Naive thymus-derived CD4-positive, alpha-beta T cell (primary cell): ENCODE results near the gene OSBPL9. TPM values are rescaled to one million over a fixed set of nuclear protein-coding genes. Genes with fewer than 3 reads are reported as not detected.

Source experiments
- ATAC-seq: fragments of 150-1000 bp; cut with Tn5 transposase; 2 replicates; pipeline ENCODE4 v1.10.0; 2021; ENCODE audit warnings: mild to moderate bottlenecking, moderate library complexity
- CTCF ChIA-PET: fragments of 350-600 bp; sonication (Branson Sonifier 250); formaldehyde crosslinking; loops from one replicate; lab custom pipeline; 2021; ENCODE audit warnings: antibody characterized with exemption; lab: Charles Lee
- POLR2A ChIA-PET: fragments of 350-600 bp; sonication (Branson Sonifier 250); formaldehyde crosslinking; loops from one replicate; lab custom pipeline; 2021; ENCODE audit warnings: antibody characterized with exemption, inconsistent platforms; lab: Charles Lee
- DNase-seq, 9 donors: peaks; one replicate each; pipeline versions ENCODE4 v3.0.0 to v3.0.0-alpha.2; 2020 to 2022; ENCODE audit warnings: mixed read lengths in 1 of 9
- H3K27ac ChIP-seq: one replicate; pipeline ENCODE4 v1.7.0; 2013; ENCODE audit warnings: mild to moderate bottlenecking, low read depth, low read length, moderate library complexity
- H3K27me3 ChIP-seq, 2 donors: one replicate each; pipeline ENCODE4 v1.7.0; 2013; ENCODE audit warnings: low read length in 2 of 2, mild to moderate bottlenecking in 2 of 2, moderate library complexity in 2 of 2; ENCODE audit not compliant: control insufficient read depth in 2 of 2, insufficient read depth in 2 of 2
- H3K36me3 ChIP-seq, 3 experiments: 1 replicate in 2 of 3; 2 replicates in 1 of 3; pipeline ENCODE4 v1.7.0; 2013; ENCODE audit warnings: low read length in 3 of 3, mild to moderate bottlenecking in 3 of 3, moderate library complexity in 1 of 3; ENCODE audit not compliant: insufficient read depth in 3 of 3, control insufficient read depth in 2 of 3
- H3K4me1 ChIP-seq, 2 donors: one replicate each; pipeline ENCODE4 v1.7.0; 2013; ENCODE audit warnings: low read length in 2 of 2, mild to moderate bottlenecking in 2 of 2, moderate library complexity in 1 of 2; ENCODE audit not compliant: control insufficient read depth in 2 of 2, insufficient read depth in 2 of 2
- H3K4me3 ChIP-seq: 2 replicates; pipeline ENCODE4 v1.7.0; 2013; ENCODE audit warnings: mild to moderate bottlenecking, low read length
- H3K9me3 ChIP-seq, 3 experiments: 1 replicate in 2 of 3; 2 replicates in 1 of 3; pipeline ENCODE4 v1.7.0; 2013; ENCODE audit warnings: low read length in 3 of 3; ENCODE audit not compliant: control insufficient read depth in 2 of 3
- H3K27ac Mint-ChIP-seq, 9 donors: one replicate each; pipeline ENCODE4 v1.8.0; 2020 to 2022; ENCODE audit warnings: mixed read lengths in 9 of 9, mild to moderate bottlenecking in 8 of 9, moderate library complexity in 5 of 9, inconsistent platforms in 2 of 9
- H3K27me3 Mint-ChIP-seq, 5 donors: one replicate each; pipeline ENCODE4 v1.8.0; 2021 to 2022; ENCODE audit warnings: mixed read lengths in 5 of 5, mild to moderate bottlenecking in 1 of 5
- H3K36me3 Mint-ChIP-seq, 5 donors: one replicate each; pipeline ENCODE4 v1.8.0; 2020 to 2022; ENCODE audit warnings: mixed read lengths in 5 of 5, mild to moderate bottlenecking in 3 of 5, inconsistent platforms in 1 of 5
- H3K4me1 Mint-ChIP-seq, 7 donors: one replicate each; pipeline ENCODE4 v1.8.0; 2020 to 2022; ENCODE audit warnings: mixed read lengths in 7 of 7, mild to moderate bottlenecking in 3 of 7, inconsistent platforms in 1 of 7
- H3K4me3 Mint-ChIP-seq, 10 donors: one replicate each; pipeline ENCODE4 v1.8.0; 2020 to 2022; ENCODE audit warnings: mild to moderate bottlenecking in 10 of 10, mixed read lengths in 10 of 10, moderate library complexity in 6 of 10, inconsistent platforms in 2 of 10
- H3K9me3 Mint-ChIP-seq, 11 donors: one replicate each; pipeline ENCODE4 v1.8.0; 2020 to 2022; ENCODE audit warnings: mixed read lengths in 11 of 11, mild to moderate bottlenecking in 4 of 11, inconsistent platforms in 1 of 11, moderate library complexity in 1 of 11
- intact Hi-C, 2 donors: fragments of 100-400 bp; cut with micrococcal nuclease; formaldehyde crosslinking; loops; one replicate each; pipeline ENCODE4 v1.15.1; 2023
- polyA plus RNA-seq, 2 donors: library from polyadenylated mRNA; unstranded; fragments of 300-500 nt; fragmentation: Illumina TruSeq; gene quantifications; one replicate each; pipeline ENCODE4 v1.2.3, GENCODE V29; 2021
- total RNA-seq, 6 experiments: library from RNA in 5 of 6; stranded (reverse) in 5 of 6; gene quantifications; 1 replicate in 5 of 6; 2 replicates in 1 of 6; pipeline ENCODE4 v1.2.3 and lab custom pipeline; 2021 to 2026

Gene OSBPL9
- 10 to 100 TPM; 44.5 to 56.9 (median 46.6) TPM for total RNA-seq
- 10 to 100 TPM; 45.6 to 63.2 TPM for polyA plus RNA-seq
- 74.6 reads per million, percentile 79 among the genes with 10 or more reads in this experiment for total RNA-seq (lab: John Stamatoyannopoulos, UW)

GRCh38 chr1:51616903-51617708, at the start of gene OSBPL9:
TSS of gene OSBPL9 (plus strand) at chr1:51617092. CDS start at chr1:51617111, 19 bp downstream.
- intact Hi-C loops: loop anchor here (1.0 to 5.0 kb wide), 12 partner anchors 48 to 785 kb away; partner anchors contain the start of genes NRDC (in 2 of the 2), RNF11 (in 2 of the 2), CC2D1B (in 1 of the 2) and EPS15 (in 1 of the 2)
- peaks cover 22 to 60% (median 48%) of the 10 kb centered on the region in 7 donors for H3K4me1 Mint-ChIP-seq
- no peaks in the 10 kb centered on the region for H3K9me3 ChIP-seq
- H3K36me3 Mint-ChIP-seq: peaks cover 0 to 11% (median 0%) of the 10 kb centered on the region in 5 donors
- DNase-seq (peak; percentile 69 to 89 (median 84)), ATAC-seq (peak; percentile 98)
- ChIA-PET POLR2A (interaction anchor here (0.8 to 1.0 kb wide), 2 partner anchors 113 to 381 kb away, joined by 3 read pairs; partner anchors contain the start of gene RNF11), CTCF (interaction anchor here (0.6 kb wide), 1 partner anchor 114 kb away, joined by 4 read pairs; no protein-coding TSS in a partner anchor)
- no peaks in the 10 kb centered on the region for H3K27me3 ChIP-seq
- peak within 1 kb of the TSS; percentile 86 for H3K27ac ChIP-seq
- H3K4me3 ChIP-seq: peak within 1 kb of the TSS; percentile 95
- peaks cover 0 to 6% (median 3%) of the 10 kb centered on the region in 5 donors for H3K27me3 Mint-ChIP-seq
- peak within 1 kb of the TSS; percentile 94 to 100 (median 99) for H3K27ac Mint-ChIP-seq
- H3K4me3 Mint-ChIP-seq: peak within 1 kb of the TSS; percentile 98 to 100 (median 99)
- H3K36me3 ChIP-seq: peaks cover 0 to 3% (median 0%) of the 10 kb centered on the region in 3 experiments
- H3K4me1 ChIP-seq: peaks cover 6 to 15% of the 10 kb centered on the region in 2 donors
- H3K9me3 Mint-ChIP-seq: no peaks in the 10 kb centered on the region

DNA sequence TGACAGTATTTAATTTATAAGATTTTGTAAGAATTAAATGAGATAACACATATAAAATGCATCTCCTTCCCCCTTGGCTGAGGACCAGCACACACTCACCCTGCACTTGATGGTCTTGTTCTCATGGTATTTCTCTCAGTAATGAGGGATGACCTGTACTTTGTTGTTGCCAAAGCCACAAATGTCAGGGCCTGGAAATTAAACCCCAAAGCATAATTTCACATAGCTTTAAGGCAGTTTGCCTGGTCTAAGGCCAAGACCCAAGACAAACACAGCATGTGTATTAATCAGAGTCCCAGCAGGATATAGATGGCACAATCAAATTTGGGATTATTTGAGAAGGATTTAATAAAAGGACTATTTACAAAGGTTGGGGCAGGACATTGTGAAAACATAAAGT, 49.2 kb upstream of the OSBPL9 start:
- H3K36me3 Mint-ChIP-seq: peaks cover 0 to 2% (median 0%) of the 10 kb centered on the region in 5 donors
- Histone ChIP-seq H3K27ac (no peak overlapping the region), H3K4me1 (peaks cover 22 to 24% of the 10 kb centered on the region in 2 donors), H3K27me3 (no peaks in the 10 kb centered on the region), H3K9me3 (no peaks in the 10 kb centered on the region), H3K36me3 (no peaks in the 10 kb centered on the region), H3K4me3 (no peak overlapping the region)
- H3K4me3 Mint-ChIP-seq: no peak overlapping the region
- DNase-seq (no peak), ATAC-seq (no peak)
- H3K4me1 Mint-ChIP-seq: peaks cover 18 to 40% (median 32%) of the 10 kb centered on the region in 7 donors
- no peaks in the 10 kb centered on the region for H3K9me3 Mint-ChIP-seq
- intact Hi-C loops: loop anchor here in 1 of 2 donors (2.0 to 5.0 kb wide), 4 partner anchors 49 to 599 kb away; partner anchors contain the start of genes EPS15 and OSBPL9
- peak overlapping the region in 1 of 9 donors; percentile 15 for H3K27ac Mint-ChIP-seq
- no peaks in the 10 kb centered on the region for H3K27me3 Mint-ChIP-seq
- ChIA-PET POLR2A (no interaction called here), CTCF (no interaction called here)

DNA sequence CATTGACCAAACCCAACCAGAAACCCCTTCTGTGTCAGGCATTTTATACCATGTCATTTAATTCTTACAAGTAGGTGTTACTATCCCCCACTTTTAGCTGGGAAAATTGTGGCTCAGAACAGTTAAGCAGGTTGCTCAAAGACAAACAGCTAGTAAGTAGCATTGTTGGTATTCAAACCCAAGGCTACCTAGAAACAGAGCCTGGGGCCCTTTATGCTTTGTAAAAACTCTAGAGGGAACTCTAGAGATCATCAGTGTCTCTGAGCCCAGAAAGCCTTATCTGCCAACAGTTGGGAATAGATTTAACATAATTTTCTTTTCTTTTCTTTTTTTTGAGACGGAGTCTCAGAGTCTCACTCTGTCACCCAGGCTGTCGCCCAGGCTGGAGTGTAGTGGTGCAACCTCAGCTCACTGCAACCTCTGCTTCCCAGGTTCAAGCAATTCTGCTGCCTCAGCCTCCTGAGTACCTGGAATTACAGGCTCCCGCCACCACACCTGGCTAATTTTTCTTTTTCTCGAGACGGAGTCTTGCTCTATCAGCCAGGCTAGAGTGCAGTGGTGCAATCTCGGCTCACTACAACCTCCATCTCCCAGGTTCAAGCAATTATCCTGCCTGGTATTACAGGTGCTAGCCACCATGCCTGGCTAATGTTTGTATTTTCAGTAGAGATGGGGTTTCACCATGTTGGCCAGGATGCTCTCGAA, 48.5 kb upstream of the OSBPL9 start:
- ChIA-PET POLR2A (no interaction called here), CTCF (interaction anchor here (0.7 kb wide), 1 partner anchor 421 kb away, joined by 3 read pairs; no protein-coding TSS in a partner anchor)
- Histone ChIP-seq H3K36me3 (no peaks in the 10 kb centered on the region), H3K9me3 (no peaks in the 10 kb centered on the region), H3K4me1 (peaks cover 22 to 24% of the 10 kb centered on the region in 2 donors), H3K27me3 (no peaks in the 10 kb centered on the region), H3K27ac (no peak overlapping the region), H3K4me3 (no peak overlapping the region)
- Mint-ChIP-seq H3K27ac (peak overlapping the region in 3 of 9 donors; percentile 83 to 92 (median 86)), H3K27me3 (no peaks in the 10 kb centered on the region), H3K9me3 (no peaks in the 10 kb centered on the region), H3K36me3 (peaks cover 0 to 2% (median 0%) of the 10 kb centered on the region in 5 donors), H3K4me3 (no peak overlapping the region), H3K4me1 (peaks cover 18 to 39% (median 32%) of the 10 kb centered on the region in 7 donors)
- DNase-seq: no peak
- intact Hi-C loops: loop anchor here in 1 of 2 donors (2.0 to 5.0 kb wide), 4 partner anchors 48 to 600 kb away; partner anchors contain the start of genes EPS15 and OSBPL9
- no peak for ATAC-seq

- H3K27me3 Mint-ChIP-seq: no peaks in the 10 kb centered on the region
- Histone ChIP-seq H3K27ac (peak overlapping the region; percentile 48), H3K27me3 (no peaks in the 10 kb centered on the region), H3K4me1 (peaks cover 22 to 24% of the 10 kb centered on the region in 2 donors), H3K9me3 (no peaks in the 10 kb centered on the region), H3K36me3 (no peaks in the 10 kb centered on the region), H3K4me3 (peak overlapping the region; percentile 3)
- H3K27ac Mint-ChIP-seq: peak overlapping the region; percentile 67 to 92 (median 83)
- ChIA-PET POLR2A (interaction anchor here (0.8 kb wide), 1 partner anchor 51 kb away, joined by 3 read pairs; the partner anchor contains the start of gene EPS15), CTCF (interaction anchor here (0.6 kb wide), 1 partner anchor 1207 kb away, joined by 5 read pairs; no protein-coding TSS in a partner anchor)
- peaks cover 0 to 2% (median 0%) of the 10 kb centered on the region in 5 donors for H3K36me3 Mint-ChIP-seq
- intact Hi-C loops: loop anchor here (1.0 to 5.0 kb wide), 6 partner anchors 47 to 601 kb away; partner anchors contain the start of genes OSBPL9 (in 2 of the 2) and EPS15 (in 1 of the 2)
- H3K4me3 Mint-ChIP-seq: peak overlapping the region in 9 of 10 donors; percentile 31 to 71 (median 61)
- peak; percentile 71 for ATAC-seq
- peaks cover 18 to 37% (median 28%) of the 10 kb centered on the region in 7 donors for H3K4me1 Mint-ChIP-seq
- peak in 7 of 9 donors; percentile 11 to 37 (median 28) for DNase-seq
- no peaks in the 10 kb centered on the region for H3K9me3 Mint-ChIP-seq
Observed at GRCh38 chr1:51569284-51570062, 47.4 kb upstream of the OSBPL9 start.

DNA sequence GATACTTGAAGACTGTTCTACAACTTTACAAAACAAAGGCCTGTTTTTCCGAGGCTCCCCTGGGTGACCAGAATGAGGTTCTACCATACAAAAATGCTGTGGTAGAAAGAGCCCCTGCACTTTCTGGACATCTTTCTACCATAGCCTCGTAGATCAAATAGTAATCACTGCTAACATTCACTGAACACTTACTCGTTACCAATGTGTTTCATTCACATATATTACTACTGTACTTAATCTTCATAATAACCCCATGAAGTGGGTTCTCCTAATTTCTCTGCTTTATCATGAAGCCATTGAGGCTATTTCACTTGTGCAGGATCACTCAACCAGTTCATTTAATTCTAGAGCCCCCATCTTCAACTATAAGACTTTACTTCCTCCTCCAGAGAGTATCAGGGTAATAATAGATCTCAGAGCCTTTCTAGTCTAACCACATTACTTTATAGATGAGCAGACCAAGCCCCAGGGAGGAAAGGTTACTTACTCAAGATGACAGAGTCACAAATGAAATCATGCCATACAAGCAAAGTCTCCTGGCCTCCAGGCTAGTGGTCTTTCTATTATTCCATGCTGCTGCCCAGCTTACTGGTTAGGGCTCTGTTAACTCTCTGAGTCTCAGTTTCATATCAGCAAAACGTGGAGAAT, 46.7 kb upstream of the OSBPL9 start:
- Histone ChIP-seq H3K9me3 (no peaks in the 10 kb centered on the region), H3K36me3 (no peaks in the 10 kb centered on the region), H3K4me3 (no peak overlapping the region), H3K4me1 (peaks cover 22 to 24% of the 10 kb centered on the region in 2 donors), H3K27me3 (no peaks in the 10 kb centered on the region), H3K27ac (peak overlapping the region; percentile 48)
- POLR2A ChIA-PET: no interaction called here
- Mint-ChIP-seq H3K27ac (peak overlapping the region; percentile 67 to 92 (median 83)), H3K27me3 (no peaks in the 10 kb centered on the region), H3K9me3 (no peaks in the 10 kb centered on the region), H3K36me3 (peaks cover 0 to 2% (median 0%) of the 10 kb centered on the region in 5 donors), H3K4me3 (peak overlapping the region; percentile 14 to 71 (median 53)), H3K4me1 (peaks cover 18 to 39% (median 31%) of the 10 kb centered on the region in 7 donors)
- DNase-seq (no peak), ATAC-seq (peak; percentile 17)
- intact Hi-C loops: no loop called here
- CTCF ChIA-PET: no interaction called here
